EH (cell line): ENCODE data around the gene SEPHS1.
A peak's percentile ranks its signal among the peaks of the same experiment; 100 is the strongest.
"Not testable (repeated sequence)": the region's sequence is repeated elsewhere in the genome, so short reads cannot be mapped to it uniquely, and the experiment has no call there.

Experiments
- DNase-seq: peaks from one replicate; pipeline ENCODE4 v3.0.0-alpha.2; 2015; ENCODE audit warnings: low read depth

Gene SEPHS1

DNA sequence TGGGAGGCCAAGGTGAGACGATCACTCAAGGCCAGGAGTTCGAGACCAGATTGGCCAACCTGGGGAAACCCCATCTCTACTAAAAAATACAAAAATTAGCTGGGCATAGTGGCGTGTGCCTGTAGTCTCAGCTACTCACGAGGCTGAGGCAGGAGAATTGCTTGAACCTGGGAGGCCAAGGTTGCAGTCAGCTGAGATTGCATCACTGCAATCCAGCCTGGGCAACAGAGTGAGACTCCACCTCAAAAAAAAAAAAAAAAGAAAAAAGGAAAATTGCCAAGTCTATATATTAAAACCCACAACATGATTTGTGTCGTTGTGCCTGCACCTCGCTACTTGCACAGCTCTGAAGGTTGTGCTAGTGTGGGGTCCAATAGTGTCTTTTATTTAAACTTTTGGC is 65.7 kb downstream of the SEPHS1 start:
- DNase-seq, result not testable (repeated sequence)

DNA sequence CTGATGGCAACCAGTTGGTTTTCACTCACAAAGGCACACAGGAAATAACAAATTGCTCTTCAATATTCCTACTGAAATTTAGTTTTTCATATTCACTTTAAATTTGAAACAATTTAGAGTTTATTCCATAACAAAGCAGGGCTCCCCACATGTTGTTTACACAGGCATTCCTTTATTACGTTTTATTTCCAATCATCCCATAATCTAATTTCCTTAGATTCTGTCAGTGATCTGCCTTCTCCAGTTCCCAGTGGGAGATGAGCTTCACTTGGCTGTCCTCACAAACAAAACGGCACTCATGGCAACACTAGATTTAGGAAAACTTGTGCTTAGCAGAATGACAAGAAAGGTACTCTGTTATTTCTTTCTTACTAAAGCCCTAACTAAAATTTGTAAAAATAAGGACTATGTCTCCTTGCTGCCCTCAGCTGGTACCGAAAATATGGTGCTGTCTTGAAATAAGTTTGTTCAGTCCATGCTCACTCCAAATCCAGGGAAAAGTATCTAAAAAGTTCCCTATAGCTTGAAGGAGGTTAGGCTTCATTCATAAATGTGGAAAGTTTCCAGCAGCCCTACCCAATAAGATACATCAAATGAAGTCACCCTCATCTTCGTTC is 71.2 kb downstream of the SEPHS1 start:
- no peak for DNase-seq

DNA sequence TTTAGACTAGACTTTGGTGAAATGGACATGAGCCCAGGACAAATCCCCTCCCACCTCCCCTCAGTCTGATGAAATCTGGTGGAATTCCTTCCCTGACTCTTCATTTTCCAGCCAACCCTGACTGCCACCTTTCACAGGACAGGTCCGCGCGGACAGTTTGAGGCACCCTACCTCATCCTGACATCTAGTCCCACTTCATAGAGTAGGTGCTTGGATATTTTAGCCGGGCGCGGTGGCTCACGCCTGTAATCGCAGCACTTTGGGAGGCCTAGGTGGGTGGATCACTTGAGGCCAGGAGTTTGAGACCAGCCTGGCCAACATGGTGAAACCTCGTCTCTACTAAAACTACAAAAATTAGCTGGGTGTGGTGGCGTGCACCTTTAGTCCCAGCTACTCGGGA is 71.9 kb downstream of the SEPHS1 start:
- DNase-seq, result not testable (repeated sequence)

DNA sequence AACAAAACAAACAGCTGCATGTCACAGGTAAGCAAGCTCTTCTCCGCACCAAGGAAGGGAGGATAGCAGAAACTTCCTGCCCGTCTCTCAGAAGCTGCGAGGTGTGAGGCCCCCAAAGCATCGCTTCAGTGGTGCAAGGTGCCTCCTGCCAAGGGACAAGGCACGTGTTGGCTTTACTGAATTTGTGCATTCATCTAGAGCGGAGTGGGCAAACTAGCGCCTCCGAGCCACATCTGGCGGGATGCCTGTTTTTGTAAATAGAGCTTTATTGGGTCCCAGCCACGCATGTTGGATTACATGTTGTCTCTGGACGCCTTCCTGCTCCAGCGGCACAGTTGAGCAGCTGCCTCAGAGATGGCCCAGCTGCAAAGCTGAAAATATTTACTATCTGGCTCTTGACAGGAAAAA is 75.9 kb downstream of the SEPHS1 start:
- DNase-seq, result peak; percentile 45

DNA sequence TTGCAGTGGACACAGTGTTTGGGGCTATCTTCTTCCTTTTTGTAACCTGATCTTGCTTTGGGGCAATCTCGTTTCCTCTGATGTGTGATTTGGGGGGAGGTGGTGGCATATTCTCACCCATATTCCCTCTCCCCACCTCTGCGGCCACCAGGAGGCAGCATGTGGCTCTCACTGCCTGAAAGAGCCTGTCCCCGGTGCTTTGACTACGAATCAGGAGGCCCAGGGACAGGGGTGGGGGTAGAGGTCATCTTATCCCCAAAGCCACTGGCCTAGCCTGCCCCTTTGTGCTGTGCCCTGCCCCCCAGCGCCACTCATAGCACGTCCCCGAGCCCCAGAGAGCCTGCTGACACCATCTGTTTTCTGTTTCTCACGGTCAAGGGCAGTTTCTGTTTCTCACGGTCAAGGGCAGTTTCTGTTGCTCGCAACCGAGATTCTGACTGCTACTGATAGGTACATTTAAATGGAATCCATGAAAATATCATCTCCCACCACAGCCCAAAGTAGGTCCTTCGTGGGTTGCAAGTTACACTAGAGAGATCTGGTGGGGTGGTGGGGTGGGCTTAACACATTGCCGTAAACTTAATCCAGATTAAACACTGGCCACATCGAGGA is 76.4 kb downstream of the SEPHS1 start:
- DNase-seq, result peak; percentile 29

DNA sequence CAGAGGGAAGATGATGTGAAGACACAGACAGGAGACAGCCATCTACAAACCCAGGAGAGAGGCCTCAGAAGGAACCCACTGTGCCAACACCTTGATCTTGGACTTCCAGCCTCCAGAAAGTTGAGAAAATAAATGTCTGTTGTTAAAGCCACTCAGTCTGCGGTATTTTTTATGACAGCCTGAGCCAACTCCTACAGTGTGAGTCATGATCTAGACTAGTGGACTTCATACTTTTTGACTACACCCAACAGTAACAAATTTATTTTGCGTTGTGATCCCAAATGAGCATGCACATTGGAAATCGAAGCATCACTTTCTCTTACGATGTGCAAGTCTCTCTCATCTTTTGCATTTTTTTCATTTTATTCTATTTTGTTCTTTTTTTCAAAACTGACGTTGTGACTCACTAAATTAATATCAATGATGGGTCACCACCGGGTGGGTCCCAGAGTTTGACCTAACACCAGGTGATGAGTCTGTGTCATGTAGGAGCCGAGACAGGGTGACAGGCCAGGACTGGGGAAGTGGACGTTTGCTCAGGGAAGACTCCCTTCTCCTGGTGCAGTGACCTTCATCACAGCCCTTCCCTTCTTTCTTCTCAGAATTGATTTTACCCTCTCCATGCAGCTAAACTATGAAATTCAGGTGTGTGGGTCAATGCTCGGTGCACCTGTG is 77.1 kb downstream of the SEPHS1 start:
- DNase-seq, result peak; percentile 34

DNA sequence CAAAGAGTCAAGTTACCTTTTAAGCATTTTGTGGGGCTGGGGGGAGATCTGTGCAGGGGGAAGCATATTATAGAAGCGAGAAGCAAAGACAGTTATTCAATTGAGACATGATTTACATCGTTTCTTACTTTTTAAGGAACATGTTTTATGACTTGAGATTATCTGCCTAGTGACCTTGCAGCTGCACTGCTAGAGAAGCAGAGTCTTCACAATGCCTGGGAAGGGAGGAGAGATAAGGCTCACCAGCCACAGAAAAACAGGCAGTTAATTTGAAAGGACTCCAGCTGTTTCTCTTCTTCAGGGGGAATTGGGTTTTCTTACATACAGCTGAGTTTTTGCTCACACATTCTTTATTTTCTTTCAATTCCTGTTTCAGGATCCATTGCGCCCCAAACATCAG is 79.3 kb downstream of the SEPHS1 start:
- no peak for DNase-seq

DNA sequence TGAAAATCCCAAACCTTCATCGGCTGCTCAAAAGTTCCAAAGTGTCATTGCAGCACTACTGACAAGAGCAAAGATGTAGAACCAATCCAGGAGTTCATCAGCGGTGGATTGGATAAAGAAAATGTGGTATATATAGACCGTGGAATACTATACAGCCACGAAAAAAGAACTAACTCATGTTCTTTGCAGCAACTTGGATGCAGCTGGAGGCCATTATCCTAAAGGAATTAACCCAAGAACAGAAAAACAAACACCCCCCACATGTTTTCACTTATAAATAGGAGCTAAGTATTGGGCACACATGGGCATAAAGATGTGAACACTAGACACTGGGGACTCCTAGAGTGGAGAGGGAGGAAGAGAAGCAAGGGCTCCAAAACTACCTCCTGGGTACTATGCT is 79.8 kb downstream of the SEPHS1 start:
- DNase-seq, result no peak
